Measurements from ENCODE around the gene SDC1.
"Not testable (repeated sequence)": the region's sequence is repeated elsewhere in the genome, so short reads cannot be mapped to it uniquely, and the experiment has no call there.

The SDC1 gene

DNA sequence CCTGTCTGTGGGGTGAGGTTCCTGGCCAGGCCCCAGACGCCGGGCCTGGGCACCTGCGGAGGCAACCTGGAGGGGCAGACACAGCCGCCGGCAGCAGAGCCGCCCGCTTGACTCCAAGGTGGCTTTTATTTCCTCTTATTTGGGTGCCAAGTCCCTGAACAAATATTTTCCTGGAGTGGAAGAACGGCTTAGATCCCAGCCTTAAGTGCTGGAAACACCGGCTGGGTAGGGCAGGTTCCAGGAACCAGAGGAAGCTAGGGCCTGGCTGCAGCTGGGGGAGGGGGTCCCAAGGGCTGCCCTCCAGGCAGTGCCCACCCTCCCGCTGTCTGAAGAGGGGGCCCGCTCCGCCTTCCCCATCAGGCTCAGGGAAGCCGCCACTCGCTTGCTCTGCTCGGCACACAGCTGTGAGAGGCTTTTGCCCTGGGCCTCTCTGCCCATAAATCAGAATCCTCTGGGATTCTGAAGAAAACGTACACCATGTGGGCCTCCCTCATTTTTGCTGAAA lies 28.2 kb downstream of the SDC1 start:
- DNase-seq, result no peak

DNA sequence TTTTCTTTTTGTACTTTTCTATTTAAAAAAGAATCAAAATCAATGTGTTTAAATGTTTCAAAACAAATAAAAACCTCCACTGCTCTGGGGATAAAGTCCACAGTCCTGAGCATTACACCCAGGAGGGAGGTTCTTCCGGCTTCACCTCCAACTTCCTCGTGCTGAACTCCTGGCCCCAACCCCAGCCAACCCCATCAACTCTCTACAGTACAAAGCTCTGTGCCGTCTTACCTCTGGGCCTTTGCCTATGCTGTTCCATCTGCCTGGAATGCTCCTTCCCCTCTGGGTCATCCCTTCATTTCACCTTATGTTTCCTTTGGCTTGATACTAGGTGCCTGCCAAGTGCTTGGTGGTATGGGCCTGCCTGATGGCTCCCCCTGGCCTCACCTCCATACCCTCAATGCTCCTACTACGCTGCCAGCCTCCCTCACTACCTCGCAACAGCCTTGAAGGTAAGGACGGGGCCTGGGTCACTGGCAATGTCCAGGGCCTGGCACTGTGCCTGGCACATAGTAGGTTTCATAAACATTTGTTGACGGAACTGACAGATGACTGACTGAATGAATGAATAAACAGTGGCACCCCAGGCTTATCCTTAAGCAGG lies 28.8 kb downstream of the SDC1 start:
- no peak for DNase-seq

DNA sequence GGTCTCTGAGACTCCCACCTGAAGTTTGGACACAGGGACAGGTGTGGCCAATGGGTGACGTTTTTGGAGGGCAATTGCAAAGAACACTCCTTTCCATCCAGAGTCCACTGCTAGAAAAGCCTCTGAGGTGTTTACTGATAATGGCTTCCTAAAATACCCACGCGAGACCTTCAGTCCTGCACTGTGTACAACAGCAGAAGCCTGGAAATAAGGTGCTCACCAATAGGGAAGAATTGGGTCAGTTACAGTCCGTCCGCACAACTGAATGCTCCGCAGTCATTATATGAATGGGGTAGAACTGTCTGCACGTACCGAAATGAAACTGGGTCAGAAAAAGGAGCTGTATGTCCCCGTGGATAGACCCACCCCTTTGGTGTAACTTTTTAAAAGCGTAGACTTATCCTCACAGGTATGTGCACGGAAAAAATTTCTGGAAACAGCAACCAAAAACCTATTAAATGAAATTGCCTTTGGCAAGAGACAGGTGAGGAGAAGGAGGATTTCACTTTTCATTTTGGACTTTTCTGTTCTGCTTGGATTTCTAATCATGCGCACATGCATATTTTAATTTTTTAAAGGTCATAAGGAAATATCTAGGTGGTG lies 29.4 kb downstream of the SDC1 start:
- DNase-seq, result no peak

DNA sequence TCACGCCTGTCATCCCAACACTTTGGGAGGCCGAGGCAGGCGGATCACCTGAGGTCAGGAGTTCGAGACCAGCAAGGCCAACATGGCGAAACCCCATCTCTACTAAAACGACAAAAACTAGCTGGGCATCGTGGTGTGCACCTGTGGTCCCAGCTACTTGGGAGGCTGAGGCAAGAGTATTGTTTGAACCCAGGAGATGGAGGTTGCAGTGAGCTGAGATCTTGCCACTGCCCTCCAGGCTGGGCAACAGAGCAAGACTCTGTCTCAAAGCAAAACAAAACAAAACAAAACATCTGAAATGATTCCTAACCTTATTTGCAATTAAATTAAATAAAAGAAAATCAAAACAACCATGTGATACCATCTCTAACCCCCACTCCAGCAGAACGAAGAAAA lies 29.9 kb downstream of the SDC1 start:
- DNase-seq, result not testable (repeated sequence)

DNA sequence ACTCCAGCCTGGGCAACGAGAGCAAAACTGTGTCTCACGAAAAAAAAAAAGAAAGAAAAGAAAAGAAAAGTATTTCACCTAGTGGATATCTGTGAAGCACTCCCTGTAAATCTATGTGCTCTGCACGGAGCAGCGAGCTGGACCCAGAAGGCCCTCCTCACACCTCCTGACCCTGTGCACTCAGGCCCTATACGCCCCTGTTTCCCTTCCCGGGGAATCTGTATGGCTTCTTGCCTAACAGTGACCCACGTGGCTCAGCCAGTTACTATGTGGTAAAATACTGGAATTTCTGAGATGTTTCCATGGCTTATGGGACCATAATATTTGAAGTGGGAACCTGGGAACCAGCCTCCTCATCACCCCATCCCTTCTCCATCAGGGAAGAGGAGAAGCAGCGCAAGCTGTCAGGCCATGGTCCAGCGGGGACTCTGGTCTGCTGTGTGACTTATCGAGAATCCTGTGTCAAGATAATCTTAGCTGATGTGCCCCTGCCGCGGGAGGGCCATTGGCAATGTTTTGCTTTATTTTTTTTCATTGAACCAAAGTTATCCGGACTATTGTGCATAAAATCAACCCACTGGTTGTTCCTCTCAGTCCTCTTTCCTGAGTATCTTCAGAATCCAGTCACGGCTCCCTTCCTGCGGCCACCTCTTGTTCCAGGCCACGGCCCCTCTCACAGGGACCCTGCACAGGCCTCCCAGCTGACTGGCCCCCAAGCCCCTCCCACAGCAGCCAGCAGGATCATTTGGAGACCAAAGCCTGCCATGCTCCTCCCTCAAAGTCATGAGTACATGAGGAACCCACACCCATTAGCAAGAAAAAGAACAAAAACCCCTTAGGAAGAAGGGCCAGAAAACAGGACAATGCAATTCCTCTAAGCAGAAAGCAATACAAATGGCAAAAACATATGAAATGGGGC lies 30.6 kb downstream of the SDC1 start:
- DNase-seq, result no peak

DNA sequence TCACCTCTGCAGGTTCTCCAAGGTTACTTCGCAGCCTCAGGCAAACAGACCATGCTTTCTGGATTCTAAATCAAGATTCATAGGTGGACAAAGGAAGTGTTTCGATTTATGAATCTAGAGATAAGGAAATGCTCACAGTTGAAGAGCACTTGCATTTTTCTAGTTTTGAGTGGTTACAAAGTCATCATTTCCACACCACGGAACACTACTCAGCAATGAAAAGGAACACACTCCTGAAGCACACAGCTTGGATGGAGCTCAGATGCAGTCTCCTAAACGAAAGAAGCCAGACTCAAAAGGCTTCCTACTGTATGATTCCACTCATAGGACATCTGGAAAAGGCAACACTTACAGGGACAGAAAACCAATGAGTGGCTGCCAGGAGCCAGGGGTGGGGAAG lies 31.7 kb downstream of the SDC1 start:
- no peak for DNase-seq

DNA sequence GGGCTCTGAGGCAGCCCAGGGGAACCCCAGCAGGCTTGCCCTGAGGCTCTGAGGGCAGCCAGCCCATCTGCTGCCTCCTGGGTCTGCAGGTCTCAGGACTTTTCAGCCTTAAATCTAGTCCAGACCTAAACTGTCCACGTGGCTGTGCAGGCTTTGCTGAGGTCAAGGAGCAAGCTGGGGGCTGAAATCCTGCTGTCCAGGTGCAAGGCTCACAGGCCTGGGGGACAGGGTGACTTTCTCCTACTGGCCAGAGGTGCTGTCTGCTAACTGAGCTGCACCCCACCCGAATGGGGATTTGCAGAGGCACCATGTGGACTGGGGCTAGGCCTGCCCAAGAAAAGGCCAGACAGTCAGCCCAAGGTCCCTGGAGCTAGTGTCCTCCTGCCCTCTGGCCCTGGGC lies 32.1 kb downstream of the SDC1 start:
- no peak for DNase-seq

DNA sequence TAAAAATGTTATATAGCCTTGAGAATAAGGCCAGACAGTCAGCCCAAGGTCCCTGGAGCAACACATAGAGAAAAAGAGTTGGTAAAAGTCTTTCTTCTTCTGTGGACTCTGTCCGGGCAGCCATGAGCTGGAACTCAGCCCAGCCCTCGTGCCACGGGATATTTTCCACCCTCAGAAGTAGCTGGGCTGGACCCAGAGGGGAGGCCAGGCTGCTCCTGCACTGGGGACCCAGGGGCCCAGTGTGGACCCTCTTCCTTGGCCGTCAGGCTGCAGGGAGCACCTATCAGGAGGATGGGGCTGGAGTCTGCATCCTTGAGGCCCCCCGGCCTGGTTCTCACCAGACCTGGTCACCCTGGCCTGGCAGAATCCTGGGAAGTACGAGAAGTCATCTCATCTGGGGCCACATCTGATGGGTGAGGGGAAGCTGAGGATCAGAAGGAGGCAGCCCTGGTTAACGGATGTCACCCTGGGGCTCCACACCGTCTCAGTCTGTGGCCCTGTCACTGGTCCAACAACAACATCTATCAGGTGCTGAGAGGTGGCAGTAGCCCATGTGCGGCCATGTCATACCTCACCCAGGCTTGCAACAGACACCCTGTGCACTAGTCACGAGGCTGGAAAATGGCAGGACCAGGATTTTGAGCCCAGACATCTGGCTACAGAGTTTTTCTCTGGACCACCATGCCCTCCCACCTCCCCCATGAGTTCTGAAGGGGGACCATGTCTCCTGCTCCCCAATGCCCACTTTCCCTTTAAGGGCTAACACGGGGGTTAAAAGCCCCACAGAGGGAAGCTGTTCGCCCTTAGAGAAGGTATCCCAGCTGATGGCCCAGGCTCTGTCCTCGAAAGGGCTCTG lies 33.0 kb downstream of the SDC1 start:
- DNase-seq, result no peak

DNA sequence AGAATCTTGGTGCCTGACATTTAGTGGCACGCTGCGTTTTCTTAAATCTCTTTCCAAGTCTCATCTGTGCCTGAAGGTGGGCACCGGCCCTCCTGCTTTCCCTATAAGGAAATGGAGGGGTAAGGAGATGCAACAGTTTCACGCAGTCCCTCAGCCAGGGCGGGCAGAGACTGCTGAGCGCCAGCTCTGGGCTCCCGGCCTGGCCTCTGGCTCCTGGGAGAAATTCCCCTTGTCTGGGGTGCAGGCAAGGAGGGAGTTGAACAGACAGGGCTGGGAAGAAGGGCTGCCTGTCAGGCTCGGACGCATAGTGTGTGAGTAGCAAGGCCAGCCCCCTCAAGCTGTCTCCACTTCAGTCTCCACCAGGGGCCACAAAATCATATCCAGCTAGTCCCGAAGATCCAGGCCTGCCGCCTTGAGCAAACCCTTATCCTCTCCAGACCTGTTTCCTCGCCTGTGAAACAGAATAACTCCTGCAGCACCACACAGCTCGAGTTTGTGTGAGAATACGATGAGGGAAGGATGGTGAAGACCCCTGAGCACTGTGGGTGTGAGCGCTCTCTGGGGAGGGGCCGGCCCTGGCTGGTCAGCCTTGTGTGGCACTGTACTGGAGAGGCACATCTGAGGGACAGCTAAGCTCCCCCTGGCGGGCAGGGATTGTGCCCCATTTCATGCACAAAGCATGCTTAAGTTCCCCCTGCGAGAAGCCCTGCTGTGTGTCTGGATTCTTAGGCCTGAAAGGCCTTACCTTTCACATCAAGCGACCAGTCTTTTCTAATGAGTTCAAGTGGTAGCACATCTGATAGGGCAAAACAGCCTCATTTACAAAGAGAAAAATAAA lies 33.8 kb downstream of the SDC1 start:
- DNase-seq, result no peak

DNA sequence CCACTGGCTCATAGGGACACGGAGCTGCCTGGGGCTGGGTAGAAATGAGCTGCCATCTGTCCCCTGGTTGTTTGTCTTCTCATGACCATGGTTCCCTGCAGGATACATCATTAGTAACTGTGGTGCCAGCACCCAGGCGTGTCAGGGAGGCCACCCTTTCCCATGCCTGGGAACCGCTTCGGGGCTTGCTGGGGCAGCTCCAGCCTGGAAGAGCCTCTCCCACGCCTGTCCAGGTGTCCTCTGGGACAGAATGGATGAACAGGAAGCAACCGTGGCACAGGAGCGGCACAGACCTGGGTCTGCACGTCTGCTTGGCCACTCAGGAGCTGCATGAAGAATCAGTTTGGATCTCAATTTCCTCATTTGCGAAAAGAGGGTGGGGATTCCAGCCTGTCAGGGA lies 34.8 kb downstream of the SDC1 start:
- DNase-seq, result no peak

DNA sequence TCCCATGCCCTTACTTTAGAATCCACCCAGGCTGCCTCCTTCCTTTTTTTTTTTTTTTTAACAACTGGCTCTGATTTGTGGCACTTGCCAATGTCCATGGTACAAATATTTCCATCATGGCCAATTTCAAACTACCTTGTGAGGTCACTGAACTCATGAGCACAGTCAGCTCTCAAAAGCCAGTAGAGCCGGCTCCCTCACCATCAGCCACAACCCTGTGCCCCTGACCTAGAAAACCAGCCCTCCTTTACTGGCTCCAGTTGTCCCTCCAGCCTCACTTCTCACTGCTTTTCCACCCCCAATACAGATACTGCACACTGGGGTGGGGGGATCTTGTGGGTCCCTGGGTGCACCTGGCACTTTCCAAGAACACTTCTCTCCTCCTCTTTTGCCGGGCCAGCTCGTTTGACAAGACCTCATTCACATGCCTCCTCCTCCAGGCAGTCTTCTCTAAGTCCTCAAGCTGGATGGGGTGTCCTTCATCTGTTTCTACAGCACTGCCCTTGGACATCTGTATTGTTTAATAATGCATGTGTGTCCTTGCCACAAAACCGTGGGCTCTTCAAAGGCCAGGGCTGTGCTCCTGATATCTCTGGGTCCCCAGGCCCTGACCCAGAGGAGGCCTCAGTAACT lies 35.5 kb downstream of the SDC1 start:
- DNase-seq, result no peak

DNA sequence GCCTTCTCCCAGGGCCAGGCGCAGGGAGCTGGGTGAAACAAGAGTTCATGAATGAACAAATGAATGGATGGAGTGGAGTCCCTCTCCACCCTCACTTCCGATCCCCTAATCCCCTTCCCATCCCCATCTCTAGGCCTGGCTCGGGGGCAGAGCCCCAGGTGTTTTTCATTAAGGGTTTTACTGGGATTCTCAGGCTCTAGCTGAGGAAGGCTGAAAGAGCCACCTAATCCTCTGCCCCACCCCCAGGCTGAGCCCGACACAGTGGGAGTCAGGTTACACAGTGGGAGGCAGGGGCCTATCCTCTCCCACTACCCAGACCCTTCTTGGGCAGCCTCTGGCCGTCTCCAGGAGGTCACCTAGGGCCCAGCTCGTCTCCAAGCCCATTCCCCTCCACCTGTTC lies 36.1 kb downstream of the SDC1 start:
- DNase-seq, result no peak

DNA sequence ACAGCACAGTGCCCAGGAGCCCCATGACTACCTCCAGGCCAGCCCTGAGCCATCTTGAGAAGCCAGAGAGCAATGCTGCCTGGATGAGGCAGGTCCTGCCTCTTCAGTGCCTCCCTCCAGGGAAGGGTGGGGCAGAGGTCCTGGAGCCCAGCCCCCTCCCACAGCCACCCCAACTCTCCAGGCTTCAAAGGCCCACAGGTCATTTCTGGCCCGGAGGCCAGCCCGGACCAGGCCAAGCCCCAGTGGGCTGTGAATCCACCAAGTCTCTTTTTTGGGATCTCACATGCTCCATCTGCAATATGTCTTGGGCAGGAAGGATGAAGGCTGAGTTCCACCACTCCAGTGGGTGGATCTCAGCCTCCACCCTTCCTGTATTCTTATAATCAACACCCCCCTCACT lies 36.7 kb downstream of the SDC1 start:
- DNase-seq, result no peak

DNA sequence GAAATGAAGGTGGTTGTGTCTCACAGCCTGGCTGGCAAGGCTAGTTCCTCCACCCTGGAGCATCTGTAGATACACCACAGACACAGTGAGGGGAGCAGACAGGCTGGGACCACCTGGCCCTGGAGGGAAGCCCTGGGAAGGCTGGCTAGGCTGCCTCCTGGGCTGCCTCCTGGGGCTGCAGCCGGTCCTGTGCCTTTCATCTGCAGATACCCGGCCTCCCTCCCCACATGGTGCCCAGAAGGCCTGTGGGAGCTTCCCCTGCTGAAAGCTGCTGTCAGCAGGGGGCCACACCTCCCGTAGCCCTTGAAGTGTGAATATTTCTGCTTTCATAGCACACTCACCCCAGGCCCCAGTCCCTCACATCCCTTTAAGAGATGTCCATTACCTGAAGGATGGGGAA lies 37.6 kb downstream of the SDC1 start:
- no peak for DNase-seq

DNA sequence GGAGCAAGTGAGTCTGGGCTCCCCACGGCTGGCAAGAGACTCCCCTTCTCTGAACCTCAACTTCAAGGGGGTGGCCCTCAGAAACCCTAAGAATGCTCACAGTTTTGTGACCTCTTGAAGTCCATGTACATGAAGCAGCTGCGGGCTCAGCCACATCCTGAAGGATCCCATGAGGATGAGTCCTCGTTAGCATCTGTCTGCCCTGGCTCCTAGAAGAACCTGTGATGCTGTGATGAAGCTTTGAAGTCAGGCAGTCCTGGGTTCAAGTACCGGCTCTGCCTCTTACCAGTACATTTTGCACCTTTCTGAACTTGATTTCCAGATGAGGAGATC lies 38.1 kb downstream of the SDC1 start:
- DNase-seq, result no peak

DNA sequence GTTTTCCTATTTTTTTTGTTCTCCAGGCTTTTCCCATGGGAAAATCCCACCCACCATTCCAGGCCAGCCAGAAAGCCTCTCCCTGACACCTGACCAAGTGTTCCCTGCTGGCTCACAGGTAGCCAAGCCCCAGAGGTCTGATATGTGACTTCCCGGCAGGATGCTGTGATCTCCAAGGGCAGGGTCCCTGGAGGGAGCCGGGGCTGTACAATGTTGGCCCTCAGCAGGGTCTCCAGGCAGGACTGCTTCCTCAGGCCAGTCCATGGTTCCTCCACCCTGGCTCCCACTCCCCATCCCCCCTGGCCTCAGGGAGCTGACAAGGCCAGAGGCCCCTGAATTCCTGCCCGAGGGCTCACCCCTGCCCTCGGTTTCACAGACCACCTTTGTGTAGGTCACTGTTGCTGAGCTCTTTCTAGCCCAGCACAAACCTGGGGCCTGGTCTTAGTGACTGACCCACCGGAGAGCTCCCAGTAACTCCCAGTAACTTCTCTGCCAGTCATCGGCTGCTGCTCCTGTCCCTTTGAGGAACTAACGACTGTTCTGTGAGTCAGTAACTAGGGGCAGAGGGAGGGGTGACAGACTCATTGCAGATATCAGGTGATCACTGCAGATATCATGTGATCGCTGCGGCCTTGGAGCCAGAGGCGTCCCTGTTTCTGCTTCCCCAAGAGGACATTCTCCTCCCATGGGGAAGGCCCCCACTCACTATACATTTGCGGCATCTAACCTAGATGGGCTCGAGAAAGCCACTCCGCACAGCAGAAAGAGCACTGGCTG lies 38.7 kb downstream of the SDC1 start:
- no peak for DNase-seq

DNA sequence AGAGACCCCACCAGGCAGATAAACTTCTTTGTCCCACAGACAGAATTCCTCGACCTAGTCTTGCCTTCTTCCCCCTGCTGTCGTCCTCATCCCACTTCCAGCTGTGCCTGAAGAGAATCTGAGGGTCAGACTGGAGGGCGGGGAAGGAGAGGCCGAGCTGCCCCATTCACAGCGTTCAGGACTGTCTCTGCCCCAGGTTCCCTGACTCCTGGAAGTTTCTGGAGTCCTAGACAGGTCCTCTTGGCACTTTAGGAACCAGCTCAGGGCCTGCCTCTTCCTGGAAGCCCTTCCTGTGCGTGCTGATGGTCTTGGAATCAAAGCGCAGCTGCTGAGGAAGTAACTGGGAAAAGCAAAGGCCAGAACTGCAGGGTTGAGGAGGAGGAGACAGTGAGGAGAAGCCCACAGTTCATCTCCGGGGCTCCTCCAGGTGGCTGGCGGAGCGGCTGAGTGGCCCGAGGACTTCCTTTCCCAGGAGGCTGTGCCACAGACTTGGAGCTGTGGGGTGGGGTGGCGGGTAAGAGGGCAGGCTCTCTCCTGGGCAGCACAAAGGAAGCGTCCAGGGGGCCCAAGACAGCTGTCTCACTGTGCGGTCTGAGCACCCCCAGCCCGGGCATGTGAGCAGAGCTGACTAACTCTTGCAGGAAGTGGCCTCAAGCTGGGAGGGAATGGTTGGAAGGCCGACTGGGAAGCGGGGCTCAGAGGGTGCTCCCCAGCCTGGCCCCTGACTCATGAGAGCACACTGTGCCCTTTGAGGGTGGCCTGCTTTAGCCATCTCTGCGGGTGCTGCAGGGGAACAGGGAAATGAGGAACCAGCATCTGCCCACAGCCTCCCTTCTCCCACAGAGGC lies 39.5 kb downstream of the SDC1 start:
- DNase-seq, result no peak

DNA sequence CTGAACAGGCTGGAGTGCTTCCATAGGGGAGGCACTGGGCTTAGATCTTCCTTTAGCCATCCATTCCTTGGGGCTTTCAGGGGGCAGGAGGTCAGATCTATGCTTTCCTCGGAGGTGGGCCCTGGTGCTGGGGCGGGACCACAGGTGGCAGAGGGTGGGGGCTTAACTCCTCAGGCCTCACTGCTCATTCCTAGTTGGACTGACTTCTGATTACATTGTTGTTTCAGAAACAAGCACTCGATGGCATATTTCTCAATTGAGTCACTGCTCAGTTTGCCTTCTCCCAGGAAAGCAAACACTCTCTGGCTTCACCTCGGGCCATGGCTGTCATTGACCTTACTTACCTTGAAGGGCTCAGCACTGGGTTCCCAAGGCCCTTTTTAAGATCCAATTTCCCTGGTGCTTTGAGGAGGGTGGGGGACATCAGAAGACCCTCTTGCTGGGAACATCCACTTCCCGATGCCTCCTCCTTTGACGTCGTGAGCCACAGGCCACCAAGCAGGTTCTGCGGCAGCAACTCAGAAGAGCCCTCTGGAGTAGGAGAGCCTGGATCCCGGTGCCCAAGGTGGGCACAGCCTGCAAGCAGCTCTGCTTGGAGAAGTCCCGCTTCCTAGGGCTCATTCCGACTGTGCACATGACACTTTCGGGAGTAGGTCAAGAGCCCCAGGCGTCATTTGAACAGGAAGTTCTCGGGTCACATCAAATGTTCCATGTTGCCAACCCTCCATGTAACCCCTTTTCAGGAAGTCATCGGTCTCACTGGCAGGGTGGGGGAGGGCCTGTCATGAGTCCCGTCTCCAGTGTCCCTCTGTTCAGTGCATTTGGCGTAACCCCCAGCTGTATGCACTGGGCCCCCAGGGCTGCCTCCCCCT lies 40.6 kb downstream of the SDC1 start:
- no peak for DNase-seq

DNA sequence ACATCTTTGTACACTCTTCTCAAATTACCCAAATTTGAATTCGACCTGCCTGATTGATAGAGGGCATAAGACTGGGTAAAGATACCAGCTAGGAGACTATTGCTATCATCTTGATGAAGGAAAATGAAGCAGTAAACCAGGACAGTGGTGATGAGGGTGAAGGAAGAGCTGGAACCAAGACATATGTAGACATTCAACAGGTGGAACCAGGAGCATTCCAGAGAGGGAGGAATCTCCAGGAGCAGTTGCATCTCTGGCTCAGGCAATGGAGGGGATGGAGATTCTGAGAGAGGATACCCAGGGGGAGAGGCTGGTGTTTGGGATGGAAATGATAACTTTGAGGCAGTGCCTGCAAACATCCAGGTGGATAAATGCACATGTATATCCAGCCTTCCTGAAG lies 41.6 kb downstream of the SDC1 start:
- no peak for DNase-seq

Data from activated effector memory CD4-positive, alpha-beta T cell treated with Interleukin-2 at 50 U/mL for 16 hours (primary cell).